Measurements from ENCODE around the gene GNB2.
"Not testable (repeated sequence)": the region's sequence is repeated elsewhere in the genome, so short reads cannot be mapped to it uniquely, and the experiment has no call there.

GNB2 gene

GRCh38 chr7:100723732-100724275 is 50.3 kb downstream of the GNB2 start:
- H3K27ac ChIP-seq, result no peak overlapping the region
- no peak overlapping the region for H3K4me3 ChIP-seq (ENCODE audit: low read depth, low read length)
- DNase-seq, result no peak
- no peaks in the 10 kb centered on the region for H3K36me3 ChIP-seq
- TF ChIP-seq CTCF (IDR thresholded peaks at IDR 0.05; ENCODE audit: low read depth, low read length), result no peak
- H3K27me3 ChIP-seq (ENCODE audit: insufficient read depth, low read depth, severe bottlenecking), result peaks cover 92% of the 10 kb centered on the region
- H3K9me3 ChIP-seq (ENCODE audit: severe bottlenecking), result no peaks in the 10 kb centered on the region

- H3K27ac ChIP-seq; DNase-seq; H3K36me3 ChIP-seq; H3K9me3 ChIP-seq (ENCODE audit: severe bottlenecking); H3K4me3 ChIP-seq (ENCODE audit: low read depth, low read length): not testable (repeated sequence)
- peaks cover 92% of the 10 kb centered on the region for H3K27me3 ChIP-seq (ENCODE audit: insufficient read depth, low read depth, severe bottlenecking)
These were observed 50.8 kb downstream of the GNB2 start for GRCh38 chr7:100724364-100724763.

GRCh38 chr7:100726996-100727761 is 53.6 kb downstream of the GNB2 start:
- Histone ChIP-seq H3K4me3 (ENCODE audit: low read depth, low read length) (no peak overlapping the region), H3K27ac (no peak overlapping the region), H3K9me3 (ENCODE audit: severe bottlenecking) (no peaks in the 10 kb centered on the region), H3K36me3 (no peaks in the 10 kb centered on the region), H3K27me3 (ENCODE audit: insufficient read depth, low read depth, severe bottlenecking) (peaks cover 68% of the 10 kb centered on the region)
- TF ChIP-seq CTCF (IDR thresholded peaks at IDR 0.05; ENCODE audit: low read depth, low read length), result no peak
- DNase-seq, result no peak

- H3K27me3 ChIP-seq (ENCODE audit: insufficient read depth, low read depth, severe bottlenecking), result peaks cover 58% of the 10 kb centered on the region
- no peak for DNase-seq
- TF ChIP-seq CTCF (IDR thresholded peaks at IDR 0.05; ENCODE audit: low read depth, low read length), result no peak
- no peaks in the 10 kb centered on the region for H3K36me3 ChIP-seq
- no peaks in the 10 kb centered on the region for H3K9me3 ChIP-seq (ENCODE audit: severe bottlenecking)
- no peak overlapping the region for H3K27ac ChIP-seq
- no peak overlapping the region for H3K4me3 ChIP-seq (ENCODE audit: low read depth, low read length)
These were observed 54.7 kb downstream of the GNB2 start for GRCh38 chr7:100728196-100728595.
